Upper lobe of left lung (tissue), 6 donors: ENCODE measurements around the gene KCNJ16. TPM values are rescaled to one million over a fixed set of nuclear protein-coding genes. Genes with fewer than 3 reads are reported as not detected.

Source experiments
- ATAC-seq, 2 donors: fragments of 200-7000 bp; cut with Tn5 transposase; one replicate each; pipeline ENCODE4 v1.9.1; 2022; ENCODE audit warnings: mild to moderate bottlenecking in 2 of 2, moderate library complexity in 2 of 2; ENCODE audit not compliant: low FRiP score in 2 of 2
- DNase-seq, 2 donors: peaks; one replicate each; pipeline ENCODE4 v3.0.0-alpha.2; 2019 to 2020
- H3K27ac ChIP-seq, 4 donors: fragments of 200-600 bp; sonication (generic); one replicate each; pipeline ENCODE4 v1.5.1; 2016 to 2019
- H3K27me3 ChIP-seq, 4 donors: fragments of 200-600 bp; sonication (generic); one replicate each; pipeline ENCODE4 v1.5.1; 2017 to 2019
- H3K36me3 ChIP-seq, 4 donors: fragments of 200-600 bp; sonication (generic); one replicate each; pipeline ENCODE4 v1.5.1; 2016 to 2019
- H3K4me1 ChIP-seq, 4 donors: fragments of 200-600 bp; sonication (generic); one replicate each; pipeline ENCODE4 v1.5.1; 2018 to 2019
- H3K4me3 ChIP-seq, 4 donors: fragments of 200-600 bp; sonication (generic); one replicate each; pipeline ENCODE4 v1.5.1; 2017 to 2019; ENCODE audit warnings: mild to moderate bottlenecking in 2 of 4, moderate library complexity in 1 of 4
- H3K9me3 ChIP-seq, 4 donors: fragments of 200-600 bp; sonication (generic); one replicate each; pipeline ENCODE4 v1.5.1; 2018 to 2019
- CTCF ChIP-seq, 6 experiments: fragments of 450-650 bp in 4 of 6; fragments of 200-600 bp in 2 of 6; sonication (generic) in 2 of 6; IDR thresholded peaks; one replicate each; pipeline ENCODE4 v1.5.1; 2016 to 2019; ENCODE audit warnings: antibody characterized with exemption in 6 of 6
- EP300 ChIP-seq, 4 donors: sonication (generic); formaldehyde crosslinking; IDR thresholded peaks; one replicate each; pipeline ENCODE4 v1.5.1; 2017; ENCODE audit warnings: antibody characterized with exemption in 4 of 4, control low read depth in 2 of 4
- POLR2A ChIP-seq, 4 donors: fragments of 450-650 bp; IDR thresholded peaks; one replicate each; pipeline ENCODE4 v1.5.1; 2016 to 2017; ENCODE audit warnings: antibody characterized with exemption in 4 of 4, mild to moderate bottlenecking in 2 of 4
- POLR2AphosphoS5 ChIP-seq, 2 donors: sonication (generic); formaldehyde crosslinking; IDR thresholded peaks; one replicate each; pipeline ENCODE4 v1.5.1; 2017; ENCODE audit warnings: antibody characterized with exemption in 2 of 2
- WGBS, 2 donors: methylation state at CpG; one replicate each; pipeline ENCODE4 v1.1.5; 2017 to 2018; 5-methylcytosine and 5-hydroxymethylcytosine counted together
- total RNA-seq, 6 donors: library from RNA; depleted of rRNA in 4 of 6; stranded (reverse); fragments of >200 nt in 4 of 6; gene quantifications; one replicate each; pipeline versions ENCODE4 v1.1.0 to v1.2.1, GENCODE V29; 2016 to 2021
- donor health status: DM: no; HTN: no; CAD: no; lungs with moderate emphysema.
- donor health status: DM: no; HTN: yes; CAD: no; lungs with severe emphysema.

KCNJ16 gene
- total RNA-seq, 6 donors from 2014 or later = 0.20 to 1.4 (median 0.59) TPM; not detected in 1

DNA sequence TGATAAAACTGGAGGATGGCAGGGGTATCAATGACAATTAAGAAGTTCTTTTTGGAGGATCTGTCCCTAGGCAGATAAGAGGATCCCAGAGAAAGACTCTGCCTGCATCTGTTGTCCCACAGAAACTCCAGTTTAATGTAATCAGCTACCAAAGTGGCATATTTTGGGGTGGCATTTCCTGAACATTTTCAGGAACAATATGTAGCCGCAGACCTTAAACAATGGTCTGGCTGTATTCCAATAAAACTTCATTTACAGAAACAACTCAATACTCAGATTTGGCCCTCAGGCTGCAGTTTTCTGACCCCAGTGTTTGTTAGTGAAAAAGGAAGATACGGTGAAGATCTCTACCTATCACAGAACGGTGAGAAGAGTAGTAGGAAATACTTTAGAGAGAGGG is 46.1 kb downstream of the KCNJ16 start:
- H3K36me3 ChIP-seq = no peaks in the 10 kb centered on the region
- peaks cover 0 to 3% (median 0%) of the 10 kb centered on the region in 4 donors for H3K9me3 ChIP-seq
- 38 to 55% methylated on average over 3 of the region's 3 CpGs for WGBS, 2 donors
- DNase-seq = no peak
- no peak for TF ChIP-seq POLR2A (IDR thresholded peaks at IDR 0.05)
- TF ChIP-seq EP300 (IDR thresholded peaks at IDR 0.05) = no peak
- no peak for TF ChIP-seq CTCF (IDR thresholded peaks at IDR 0.05)
- TF ChIP-seq POLR2AphosphoS5 (IDR thresholded peaks at IDR 0.05) = no peak
- no peaks in the 10 kb centered on the region for H3K27me3 ChIP-seq
- H3K4me3 ChIP-seq = no peak overlapping the region
- H3K27ac ChIP-seq = peak overlapping the region in 1 of 4 donors; percentile 12
- H3K4me1 ChIP-seq = peaks cover 0 to 12% (median 10%) of the 10 kb centered on the region in 4 donors
- no peak for ATAC-seq

- no peaks in the 10 kb centered on the region for H3K36me3 ChIP-seq
- H3K27me3 ChIP-seq = peaks cover 0 to 3% (median 0%) of the 10 kb centered on the region in 4 donors
- peaks cover 0 to 12% (median 10%) of the 10 kb centered on the region in 4 donors for H3K4me1 ChIP-seq
- TF ChIP-seq POLR2A (IDR thresholded peaks at IDR 0.05) (no peak), POLR2AphosphoS5 (IDR thresholded peaks at IDR 0.05) (no peak), EP300 (IDR thresholded peaks at IDR 0.05) (no peak), CTCF (IDR thresholded peaks at IDR 0.05) (no peak)
- peak in 1 of 2 donors; percentile 40 for ATAC-seq
- 69 to 70% methylated on average over 2 of the region's 2 CpGs for WGBS, 2 donors
- H3K27ac ChIP-seq = no peak overlapping the region
- H3K9me3 ChIP-seq = peaks cover 0 to 3% (median 0%) of the 10 kb centered on the region in 4 donors
- no peak for DNase-seq
- H3K4me3 ChIP-seq = no peak overlapping the region
Observed at GRCh38 chr17:70123193-70123592, 48.2 kb downstream of the KCNJ16 start.

DNA sequence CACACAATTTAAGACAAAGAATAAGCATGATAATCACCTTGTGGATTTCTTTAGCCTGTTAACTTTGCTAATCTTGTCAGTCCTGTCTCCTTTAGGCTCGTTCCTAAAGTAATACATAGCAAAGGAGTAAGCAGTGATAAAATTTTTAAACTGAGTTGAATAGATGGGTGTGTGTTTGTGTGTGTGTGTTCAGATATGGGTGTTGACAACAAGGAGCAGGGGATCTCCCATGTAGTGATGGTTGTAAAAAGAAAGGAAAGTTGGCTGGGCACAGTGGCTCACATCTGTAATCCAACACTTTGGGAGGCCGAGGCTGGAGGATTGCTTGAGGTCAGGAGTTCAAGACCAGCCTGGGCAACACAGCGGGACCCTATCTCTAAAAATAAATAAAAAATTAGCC is 49.7 kb downstream of the KCNJ16 start:
- H3K27me3 ChIP-seq = peaks cover 0 to 3% (median 0%) of the 10 kb centered on the region in 4 donors
- TF ChIP-seq POLR2A (IDR thresholded peaks at IDR 0.05) = no peak
- TF ChIP-seq EP300 (IDR thresholded peaks at IDR 0.05) = no peak
- no peak for TF ChIP-seq POLR2AphosphoS5 (IDR thresholded peaks at IDR 0.05)
- TF ChIP-seq CTCF (IDR thresholded peaks at IDR 0.05) = no peak
- 82 to 85% methylated on average over 3 of the region's 3 CpGs for WGBS, 2 donors
- no peaks in the 10 kb centered on the region for H3K36me3 ChIP-seq
- H3K4me3 ChIP-seq = no peak overlapping the region
- no peak overlapping the region for H3K27ac ChIP-seq
- DNase-seq (no peak), ATAC-seq (no peak)
- H3K9me3 ChIP-seq = no peaks in the 10 kb centered on the region
- peaks cover 0 to 12% (median 8%) of the 10 kb centered on the region in 4 donors for H3K4me1 ChIP-seq

- TF ChIP-seq EP300 (IDR thresholded peaks at IDR 0.05) (no peak), POLR2A (IDR thresholded peaks at IDR 0.05) (no peak), CTCF (IDR thresholded peaks at IDR 0.05) (no peak)
- ATAC-seq = peak in 1 of 2 donors; percentile 26
- 87 to 91% methylated on average over 6 of the region's 6 CpGs for WGBS, 2 donors
- Histone ChIP-seq H3K27me3 (peaks cover 0 to 3% (median 0%) of the 10 kb centered on the region in 4 donors), H3K4me3 (no peak overlapping the region), H3K36me3 (no peaks in the 10 kb centered on the region), H3K4me1 (peaks cover 0 to 5% (median 0%) of the 10 kb centered on the region in 4 donors), H3K27ac (no peak overlapping the region), H3K9me3 (no peaks in the 10 kb centered on the region)
- no peak for DNase-seq
Observed at GRCh38 chr17:70127221-70127873, 52.3 kb downstream of the KCNJ16 start.
